Mesendoderm (in vitro differentiated cells): ENCODE data around the gene PTPN2.
"Not testable (repeated sequence)": the region's sequence is repeated elsewhere in the genome, so short reads cannot be mapped to it uniquely, and the experiment has no call there.

ENCODE experiments used
- DNase-seq: peaks from one replicate; pipeline ENCODE4 v3.0.0; 2013
- H2AK5ac ChIP-seq: 2 replicates; pipeline ENCODE4 v1.6.1; 2013; ENCODE audit warnings: low read length, inconsistent platforms
- H2BK120ac ChIP-seq: 2 replicates; pipeline ENCODE4 v1.6.1; 2013; ENCODE audit warnings: low read depth, mild to moderate bottlenecking, low read length, moderate library complexity, mixed read lengths
- H2BK15ac ChIP-seq: replicated peaks from 2 replicates; pipeline ENCODE4 v1.6.1; 2013; ENCODE audit warnings: low read depth, mild to moderate bottlenecking, moderate library complexity
- H2BK5ac ChIP-seq: 2 replicates; pipeline ENCODE4 v1.6.1; 2013; ENCODE audit warnings: low read length, inconsistent platforms
- H3K18ac ChIP-seq: 2 replicates; pipeline ENCODE4 v1.6.1; 2013; ENCODE audit warnings: mild to moderate bottlenecking, low read length, mixed read lengths
- H3K23ac ChIP-seq: one replicate; pipeline ENCODE4 v1.6.1; 2013; ENCODE audit warnings: low read length
- H3K27ac ChIP-seq: 2 replicates; pipeline ENCODE4 v1.5.1; 2013; ENCODE audit warnings: low read depth, mild to moderate bottlenecking, inconsistent platforms, low read length, moderate library complexity
- H3K27me3 ChIP-seq: 2 replicates; pipeline ENCODE4 v1.6.1; 2013; ENCODE audit warnings: low read length, control low read depth, mild to moderate bottlenecking, inconsistent platforms; ENCODE audit not compliant: insufficient read depth, poor library complexity
- H3K36me3 ChIP-seq: 2 replicates; pipeline ENCODE4 v1.6.1; 2013; ENCODE audit warnings: low read length, inconsistent platforms; ENCODE audit not compliant: control insufficient read depth, insufficient read depth
- H3K4ac ChIP-seq: one replicate; pipeline ENCODE4 v1.6.1; 2013; ENCODE audit warnings: low read depth, mild to moderate bottlenecking, low read length, moderate library complexity
- H3K4me1 ChIP-seq: 2 replicates; pipeline ENCODE4 v1.6.1; 2013; ENCODE audit warnings: low read depth, low read length, inconsistent platforms; ENCODE audit not compliant: control insufficient read depth
- H3K4me2 ChIP-seq: 2 replicates; pipeline ENCODE4 v1.6.1; 2013; ENCODE audit warnings: low read length
- H3K4me3 ChIP-seq: 2 replicates; pipeline ENCODE4 v1.5.1; 2013; ENCODE audit warnings: mild to moderate bottlenecking, low read length
- H3K56ac ChIP-seq: one replicate; pipeline ENCODE4 v1.6.1; 2013; ENCODE audit warnings: low read length
- H3K79me1 ChIP-seq: 2 replicates; pipeline ENCODE4 v1.6.1; 2013; ENCODE audit warnings: low read length, inconsistent platforms
- H3K79me2 ChIP-seq: 2 replicates; pipeline ENCODE4 v1.6.1; 2013; ENCODE audit warnings: mild to moderate bottlenecking, low read length; ENCODE audit not compliant: control insufficient read depth, insufficient read depth
- H3K9ac ChIP-seq: 2 replicates; pipeline ENCODE4 v1.6.1; 2013; ENCODE audit warnings: low read length, inconsistent platforms
- H4K5ac ChIP-seq: one replicate; pipeline ENCODE4 v1.6.1; 2013; ENCODE audit warnings: low read length
- H4K8ac ChIP-seq: one replicate; pipeline ENCODE4 v1.6.1; 2013; ENCODE audit warnings: low read depth, mild to moderate bottlenecking, control low read depth, low read length, moderate library complexity
- WGBS: extraction: QIAGEN DNeasy Blood & Tissue Kit; methylation state at CpG from one replicate; pipeline ENCODE4 v1.1.7; 2013; ENCODE audit warnings: low lambda C conversion rate, missing lambda C conversion rate; ENCODE audit not compliant: insufficient coverage; ENCODE audit errors: extremely low coverage; 5-methylcytosine and 5-hydroxymethylcytosine counted together

The PTPN2 gene

DNA sequence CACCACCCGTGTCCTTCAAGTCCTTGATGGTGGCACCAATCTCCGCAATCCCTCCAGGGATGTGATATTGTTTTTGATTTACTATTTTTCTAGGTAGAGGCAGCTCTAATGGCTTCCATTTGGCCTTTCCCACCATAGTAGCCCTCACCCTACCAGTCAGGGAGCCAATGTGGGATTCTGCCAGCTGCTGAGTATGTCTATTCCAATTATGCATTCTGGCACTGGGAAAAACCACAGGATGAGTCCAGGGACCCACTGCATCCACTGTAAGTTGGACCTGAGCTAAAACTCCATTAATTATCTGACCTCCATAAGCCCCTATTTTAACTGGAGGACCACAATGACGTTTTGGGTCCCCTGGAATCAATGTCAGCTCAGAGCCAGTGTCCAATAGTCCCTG, 125.5 kb downstream of the PTPN2 start:
- DNase-seq, H3K27me3 ChIP-seq, H3K79me2 ChIP-seq: not testable (repeated sequence)

DNA sequence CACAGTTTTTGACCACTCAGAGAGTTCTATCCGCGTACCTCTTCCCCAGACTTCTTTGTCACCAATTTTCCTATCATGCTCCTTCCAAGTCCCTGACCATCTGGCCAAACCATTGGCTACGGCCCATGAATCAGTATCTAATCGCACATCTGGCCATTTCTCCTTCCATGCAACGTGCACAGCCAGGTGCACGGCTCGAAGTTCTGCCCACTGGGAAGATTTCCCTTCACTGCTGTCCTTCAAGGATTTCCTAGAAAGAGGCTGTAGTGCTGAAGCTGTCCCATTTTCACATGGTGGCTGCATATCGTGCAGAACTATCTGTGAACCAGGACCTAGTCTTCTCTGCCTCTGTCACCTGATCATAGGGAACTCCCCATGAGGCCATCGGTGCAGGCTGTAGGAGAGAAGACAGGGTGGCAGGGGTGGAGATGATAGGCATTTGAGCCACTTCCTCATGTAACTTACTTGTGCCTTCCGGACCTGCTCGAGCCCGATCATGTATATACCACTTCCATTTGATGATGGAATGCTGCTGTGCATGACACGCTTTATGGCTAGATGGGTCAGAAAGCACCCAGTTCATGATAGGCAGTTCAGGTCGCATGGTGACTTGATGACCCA, 127.3 kb downstream of the PTPN2 start:
- not testable (repeated sequence) for H3K4me3 ChIP-seq, H3K27me3 ChIP-seq, H3K79me2 ChIP-seq, H3K4ac ChIP-seq, H4K8ac ChIP-seq, H3K4me1 ChIP-seq, H3K23ac ChIP-seq, H2BK15ac ChIP-seq, H4K5ac ChIP-seq, H3K79me1 ChIP-seq, DNase-seq, H3K4me2 ChIP-seq, H2BK5ac ChIP-seq, H3K9ac ChIP-seq, H3K18ac ChIP-seq, H3K56ac ChIP-seq, H3K36me3 ChIP-seq, H2AK5ac ChIP-seq, H3K27ac ChIP-seq, H2BK120ac ChIP-seq
- no CpG with 5 or more reads among the region's 14 CpGs for WGBS

More for the DNA sequence above, 125.5 kb downstream of the PTPN2 start:
- no CpG with 5 or more reads among the region's 3 CpGs for WGBS
- H3K4me3 ChIP-seq, H3K27ac ChIP-seq, H3K23ac ChIP-seq, H2AK5ac ChIP-seq, H3K4me1 ChIP-seq, H3K79me1 ChIP-seq, H4K5ac ChIP-seq, H2BK5ac ChIP-seq, H4K8ac ChIP-seq, H2BK120ac ChIP-seq, H3K4ac ChIP-seq, H3K18ac ChIP-seq, H3K56ac ChIP-seq, H3K4me2 ChIP-seq, H3K36me3 ChIP-seq, H3K9ac ChIP-seq, H2BK15ac ChIP-seq: not testable (repeated sequence)

DNA sequence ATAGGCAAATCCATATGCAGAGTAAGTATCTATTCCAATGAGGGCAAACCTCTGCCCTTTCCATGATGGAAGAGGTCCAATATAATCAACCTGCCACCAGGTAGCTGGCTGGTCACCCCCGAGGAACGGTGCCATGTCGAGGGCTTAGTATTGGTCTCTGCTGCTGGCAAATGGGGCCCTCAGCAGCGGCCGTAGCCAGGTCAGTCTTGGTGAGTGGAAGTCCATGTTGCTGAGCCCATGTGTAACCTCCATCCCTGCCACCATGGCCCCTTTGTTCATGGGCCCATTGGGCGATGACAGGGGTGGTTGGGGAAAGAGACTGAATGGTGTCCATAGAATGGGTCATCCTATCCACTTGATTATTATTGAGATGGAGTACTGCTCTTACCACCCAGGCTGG, 128.4 kb downstream of the PTPN2 start:
- H3K36me3 ChIP-seq, DNase-seq: not testable (repeated sequence)
- WGBS, result no CpG with 5 or more reads among the region's 6 CpGs

DNA sequence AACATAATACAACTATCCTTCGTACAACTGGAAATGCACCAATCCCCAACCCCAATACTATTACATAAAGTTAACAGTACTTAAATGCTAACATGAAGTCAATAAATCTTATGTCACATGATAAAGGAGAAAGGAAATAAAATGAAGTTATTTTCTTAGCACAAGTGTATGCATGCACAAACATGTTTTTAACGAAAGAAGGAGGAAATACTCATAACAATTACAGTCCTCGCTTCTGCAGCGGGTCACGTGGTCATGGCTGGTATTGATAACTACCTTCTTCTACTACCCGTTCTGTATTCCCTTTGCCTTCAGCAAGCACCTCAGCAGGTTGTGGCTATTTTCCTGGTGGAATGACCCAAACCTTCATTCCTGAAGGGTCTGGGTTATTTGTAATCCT, 129.5 kb downstream of the PTPN2 start:
- Histone ChIP-seq H3K4ac (no peak overlapping the region), H2BK5ac (no peak overlapping the region), H3K18ac (no peak overlapping the region), H3K56ac (no peak overlapping the region), H3K36me3 (no peaks in the 10 kb centered on the region), H3K79me2 (no peaks in the 10 kb centered on the region), H3K4me2 (no peak overlapping the region), H4K5ac (no peak overlapping the region), H2AK5ac (no peak overlapping the region), H3K4me3 (no peak overlapping the region), H3K23ac (no peak overlapping the region), H3K9ac (no peak overlapping the region), H4K8ac (no peak overlapping the region), H3K27me3 (no peaks in the 10 kb centered on the region), H2BK120ac (no peak overlapping the region), H3K4me1 (no peaks in the 10 kb centered on the region), H3K27ac (no peak overlapping the region), H3K79me1 (no peaks in the 10 kb centered on the region), H2BK15ac (no peak overlapping the region)
- DNase-seq, result no peak
- no CpG with 5 or more reads among the region's 6 CpGs for WGBS

More for the DNA sequence above, 128.4 kb downstream of the PTPN2 start:
- H2AK5ac ChIP-seq, H2BK120ac ChIP-seq, H3K56ac ChIP-seq, H3K27ac ChIP-seq, H2BK15ac ChIP-seq, H3K9ac ChIP-seq, H4K8ac ChIP-seq, H3K27me3 ChIP-seq, H3K4me2 ChIP-seq, H3K79me2 ChIP-seq, H3K4me3 ChIP-seq, H4K5ac ChIP-seq, H3K4ac ChIP-seq, H3K79me1 ChIP-seq, H3K23ac ChIP-seq, H3K4me1 ChIP-seq, H3K18ac ChIP-seq, H2BK5ac ChIP-seq: not testable (repeated sequence)

DNA sequence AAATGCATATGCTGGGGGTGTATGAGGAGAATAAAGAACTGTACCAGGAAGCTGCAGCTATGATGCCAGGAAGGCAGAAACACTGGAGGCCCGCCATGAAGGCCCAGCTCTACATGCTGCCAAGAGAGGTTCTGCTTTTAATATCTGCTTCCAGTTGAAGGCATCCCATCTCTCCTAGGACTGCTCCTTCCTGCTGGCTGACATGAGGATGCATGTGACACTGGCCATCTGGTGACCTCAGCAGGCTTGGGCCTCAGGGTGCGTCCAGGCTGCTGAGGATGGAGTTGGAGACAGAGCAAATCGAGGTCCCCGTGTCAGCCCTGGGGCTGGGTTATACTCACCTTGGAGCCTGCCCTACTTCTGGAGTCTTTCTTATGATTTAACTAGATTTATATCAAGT, 132.1 kb downstream of the PTPN2 start:
- Histone ChIP-seq H2BK120ac (no peak overlapping the region), H3K79me1 (no peaks in the 10 kb centered on the region), H2AK5ac (no peak overlapping the region), H4K5ac (no peak overlapping the region), H4K8ac (no peak overlapping the region), H3K4me1 (no peaks in the 10 kb centered on the region), H3K79me2 (no peaks in the 10 kb centered on the region), H3K4me3 (no peak overlapping the region), H2BK15ac (no peak overlapping the region), H3K4ac (no peak overlapping the region), H3K36me3 (no peaks in the 10 kb centered on the region), H3K4me2 (no peak overlapping the region), H3K27me3 (no peaks in the 10 kb centered on the region), H3K56ac (no peak overlapping the region), H3K23ac (no peak overlapping the region), H3K27ac (no peak overlapping the region), H3K9ac (no peak overlapping the region), H3K18ac (no peak overlapping the region), H2BK5ac (no peak overlapping the region)
- no peak for DNase-seq
- WGBS, result no CpG with 5 or more reads among the region's 4 CpGs

DNA sequence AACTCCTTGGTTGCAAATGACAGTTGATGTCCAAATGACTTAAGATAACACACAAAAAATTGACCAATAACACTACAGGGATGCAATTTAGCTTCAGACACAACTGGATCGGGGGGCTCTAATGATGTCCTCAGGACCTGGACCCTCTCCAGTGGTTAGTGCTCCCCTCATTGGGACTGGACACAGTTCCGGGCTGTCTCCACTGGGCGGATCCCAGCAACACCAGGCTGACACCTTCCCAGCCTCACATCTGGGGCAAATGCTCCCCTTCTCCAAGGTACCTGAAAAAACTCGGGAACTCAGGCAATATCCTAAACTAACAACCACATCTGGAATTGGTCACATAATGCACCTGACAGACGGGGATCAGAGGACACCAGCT, 132.5 kb downstream of the PTPN2 start:
- Histone ChIP-seq H3K36me3 (no peaks in the 10 kb centered on the region), H3K79me1 (no peaks in the 10 kb centered on the region), H3K27ac (no peak overlapping the region), H4K8ac (no peak overlapping the region), H3K4me2 (no peak overlapping the region), H3K56ac (no peak overlapping the region), H3K4me1 (no peaks in the 10 kb centered on the region), H3K27me3 (no peaks in the 10 kb centered on the region), H3K18ac (no peak overlapping the region), H3K9ac (no peak overlapping the region), H2BK15ac (no peak overlapping the region), H3K79me2 (no peaks in the 10 kb centered on the region), H3K23ac (no peak overlapping the region), H3K4ac (no peak overlapping the region), H2AK5ac (no peak overlapping the region), H4K5ac (no peak overlapping the region), H2BK5ac (no peak overlapping the region), H3K4me3 (no peak overlapping the region), H2BK120ac (no peak overlapping the region)
- no peak for DNase-seq
- no CpG with 5 or more reads among the region's 5 CpGs for WGBS
